ENCODE measurements around the gene TAF7.
"Not testable (repeated sequence)": the region's sequence is repeated elsewhere in the genome, so short reads cannot be mapped to it uniquely, and the experiment has no call there.

The TAF7 gene, protein sequence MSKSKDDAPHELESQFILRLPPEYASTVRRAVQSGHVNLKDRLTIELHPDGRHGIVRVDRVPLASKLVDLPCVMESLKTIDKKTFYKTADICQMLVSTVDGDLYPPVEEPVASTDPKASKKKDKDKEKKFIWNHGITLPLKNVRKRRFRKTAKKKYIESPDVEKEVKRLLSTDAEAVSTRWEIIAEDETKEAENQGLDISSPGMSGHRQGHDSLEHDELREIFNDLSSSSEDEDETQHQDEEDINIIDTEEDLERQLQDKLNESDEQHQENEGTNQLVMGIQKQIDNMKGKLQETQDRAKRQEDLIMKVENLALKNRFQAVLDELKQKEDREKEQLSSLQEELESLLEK

DNA sequence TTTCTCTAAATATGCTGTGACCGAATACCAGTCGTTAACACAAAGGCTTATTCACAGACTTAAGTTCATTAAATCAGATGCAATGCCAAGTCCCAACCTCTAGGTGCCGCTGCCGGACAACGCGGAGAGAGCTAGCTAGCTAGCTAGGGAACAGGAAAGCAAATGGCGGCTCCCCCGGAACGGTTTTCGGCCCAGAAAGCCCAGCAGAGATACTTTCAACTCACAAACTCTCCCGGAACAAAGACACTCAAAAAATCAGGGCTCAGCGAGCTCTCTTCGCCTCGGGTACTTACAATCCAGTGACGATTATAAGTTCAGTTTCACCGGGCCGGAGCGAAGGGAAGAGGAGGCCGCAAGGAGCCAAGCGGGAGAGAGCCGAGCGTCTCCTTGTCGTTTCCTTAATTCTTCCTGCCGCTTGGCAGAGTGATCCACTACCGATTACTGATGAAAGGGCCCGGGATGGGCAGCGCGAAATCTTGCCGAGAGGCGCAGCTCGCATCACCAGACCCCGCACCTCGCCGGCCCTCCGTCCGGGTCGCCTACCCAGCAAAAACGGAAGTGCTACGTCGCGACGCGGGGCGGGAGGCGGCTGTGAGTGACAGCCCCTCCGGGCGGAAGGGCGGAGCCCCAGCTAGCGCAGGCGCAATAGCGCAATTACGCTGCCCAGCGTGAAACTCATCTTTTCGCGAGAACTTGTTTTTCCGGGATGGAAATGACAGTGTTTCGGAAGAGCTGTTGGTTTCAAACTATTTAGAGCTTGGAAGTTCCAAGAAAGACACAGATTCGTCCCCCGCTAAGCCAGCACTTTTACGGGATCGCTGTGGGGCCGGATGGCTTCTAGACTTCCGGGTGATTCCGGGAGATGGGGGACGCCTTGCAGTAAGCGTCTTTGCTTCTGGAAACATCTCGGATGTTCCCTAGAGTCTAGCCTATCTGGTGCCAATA lies at the start of gene TAF7:
Gene TAF7, minus strand, starts transcription at position 560 of the 945 bp plus-strand sequence. CDS start 740 bp downstream, outside the sequence.
- peak; percentile 94 for DNase-seq (ENCODE audit: low spot score)

DNA sequence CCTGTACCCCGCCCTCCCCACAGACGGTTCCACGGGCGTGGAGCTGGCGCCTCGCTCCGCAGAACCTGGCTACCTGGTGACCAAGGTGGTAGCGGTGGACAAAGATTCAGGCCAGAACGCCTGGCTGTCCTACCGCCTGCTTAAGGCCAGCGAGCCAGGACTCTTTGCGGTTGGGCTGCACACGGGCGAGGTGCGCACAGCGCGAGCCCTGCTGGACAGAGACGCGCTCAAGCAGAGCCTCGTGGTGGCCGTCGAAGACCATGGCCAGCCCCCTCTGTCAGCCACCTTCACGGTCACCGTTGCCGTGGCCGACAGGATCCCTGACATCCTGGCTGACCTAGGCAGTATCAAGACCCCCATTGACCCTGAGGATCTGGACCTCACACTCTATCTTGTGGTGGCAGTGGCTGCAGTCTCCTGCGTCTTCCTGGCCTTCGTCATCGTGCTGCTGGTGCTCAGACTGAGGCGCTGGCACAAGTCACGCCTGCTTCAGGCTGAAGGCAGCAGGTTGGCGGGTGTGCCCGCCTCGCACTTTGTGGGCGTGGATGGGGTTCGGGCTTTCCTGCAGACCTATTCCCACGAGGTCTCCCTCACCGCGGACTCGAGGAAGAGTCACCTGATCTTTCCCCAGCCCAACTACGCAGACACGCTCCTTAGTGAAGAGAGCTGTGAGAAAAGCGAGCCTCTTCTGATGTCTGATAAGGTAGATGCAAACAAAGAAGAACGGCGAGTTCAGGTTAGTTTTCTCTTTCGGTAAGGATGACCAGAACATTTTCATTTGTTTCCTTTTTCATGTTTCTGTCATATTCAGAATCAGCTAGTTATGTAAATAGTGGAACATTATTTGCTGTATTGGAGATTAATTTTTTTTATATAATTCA lies 45.7 kb upstream of the TAF7 start:
- DNase-seq (ENCODE audit: low spot score), result no peak

DNA sequence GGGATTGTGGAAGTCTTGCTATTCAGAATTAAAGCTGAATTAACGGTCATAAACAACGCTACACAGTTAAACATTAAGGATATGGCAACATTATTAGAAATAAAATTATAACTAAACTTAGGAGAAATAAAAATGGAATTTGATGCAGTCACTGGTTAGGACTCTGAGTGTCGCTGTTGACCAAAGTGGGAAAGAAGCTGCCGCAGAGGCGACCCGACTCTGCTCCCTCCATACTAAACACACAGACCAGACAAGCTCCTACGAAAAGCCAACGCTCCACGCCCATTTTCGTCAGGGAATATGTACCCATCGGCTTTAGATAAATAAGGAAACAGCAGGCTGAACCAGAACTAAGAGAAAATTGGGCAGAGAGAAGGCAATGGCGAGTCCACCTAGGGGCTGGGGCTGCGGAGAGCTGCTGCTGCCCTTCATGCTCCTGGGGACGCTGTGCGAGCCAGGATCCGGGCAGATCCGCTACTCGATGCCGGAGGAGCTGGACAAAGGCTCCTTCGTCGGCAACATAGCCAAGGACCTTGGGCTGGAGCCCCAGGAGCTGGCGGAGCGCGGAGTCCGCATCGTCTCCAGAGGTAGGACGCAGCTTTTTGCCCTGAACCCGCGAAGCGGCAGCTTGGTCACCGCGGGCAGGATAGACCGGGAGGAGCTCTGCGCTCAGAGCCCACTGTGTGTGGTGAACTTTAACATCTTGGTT lies 43.5 kb upstream of the TAF7 start, which contains the start of gene PCDHGA5:
Gene PCDHGA5, plus strand, starts transcription at position 211 of the 709 bp plus-strand sequence. Its CDS starts 169 bp downstream, at position 380.
- no peak for DNase-seq (ENCODE audit: low spot score)

DNA sequence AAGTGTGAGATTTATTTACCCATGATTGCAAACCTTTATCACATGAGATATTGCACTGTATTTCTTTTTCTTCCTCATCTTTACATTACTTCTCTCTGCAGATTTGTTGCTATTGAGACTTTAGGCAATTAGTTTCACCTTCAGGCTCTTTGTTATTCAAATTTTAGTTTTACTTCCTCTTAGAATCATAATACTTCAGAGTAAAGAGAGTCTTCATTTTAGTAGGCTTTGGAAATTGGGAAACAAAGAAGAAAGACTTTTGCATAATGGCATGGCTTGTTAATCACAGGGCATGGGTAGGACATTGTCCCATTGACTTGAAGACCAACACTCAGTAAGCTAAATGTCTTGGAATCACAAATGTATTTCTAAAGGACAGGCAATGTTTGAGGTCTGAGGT lies 42.1 kb upstream of the TAF7 start:
- no peak for DNase-seq (ENCODE audit: low spot score)

DNA sequence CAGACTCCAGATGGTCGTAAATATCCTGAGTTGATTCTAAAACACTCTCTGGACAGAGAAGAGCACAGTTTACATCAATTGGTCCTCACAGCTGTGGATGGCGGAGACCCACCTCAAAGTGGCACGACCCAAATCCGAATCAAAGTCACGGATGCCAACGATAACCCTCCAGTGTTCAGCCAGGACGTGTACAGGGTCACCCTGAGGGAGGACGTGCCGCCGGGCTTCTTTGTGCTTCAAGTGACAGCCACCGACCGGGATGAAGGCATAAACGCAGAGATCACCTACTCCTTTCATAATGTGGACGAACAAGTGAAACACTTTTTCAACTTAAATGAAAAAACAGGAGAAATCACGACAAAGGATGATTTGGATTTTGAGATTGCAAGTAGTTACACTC lies 40.1 kb upstream of the TAF7 start:
- DNase-seq (ENCODE audit: low spot score), result no peak

DNA sequence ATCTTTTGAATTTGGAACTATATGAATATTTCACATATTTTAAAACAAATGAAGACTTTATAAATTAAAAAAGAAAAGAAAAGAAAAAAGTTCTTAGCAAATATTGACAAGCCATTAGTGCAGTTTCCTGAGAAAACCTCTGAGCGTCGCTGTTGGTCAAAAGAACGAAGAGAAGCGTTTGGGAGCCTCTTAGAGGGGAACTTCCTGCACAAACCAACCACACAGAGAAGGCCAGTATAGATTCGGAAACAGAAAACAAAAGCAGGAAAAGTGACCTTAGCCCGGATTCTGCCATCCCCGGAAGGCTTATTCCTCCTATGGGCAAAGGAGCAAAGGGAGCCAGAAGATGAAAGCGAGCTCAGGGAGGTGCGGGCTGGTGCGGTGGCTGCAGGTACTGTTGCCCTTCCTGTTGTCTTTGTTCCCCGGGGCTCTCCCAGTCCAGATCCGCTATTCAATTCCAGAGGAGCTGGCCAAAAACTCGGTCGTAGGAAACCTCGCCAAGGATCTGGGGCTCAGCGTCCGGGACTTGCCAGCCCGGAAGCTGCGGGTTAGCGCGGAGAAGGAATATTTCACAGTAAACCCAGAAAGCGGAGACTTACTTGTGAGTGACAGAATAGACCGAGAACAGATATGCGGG lies 39.3 kb upstream of the TAF7 start, which contains the start of gene PCDHGB2:
Gene PCDHGB2, plus strand, starts transcription at position 205 of the 637 bp plus-strand sequence. Its CDS starts 142 bp downstream, at position 347.
- DNase-seq (ENCODE audit: low spot score), result no peak

DNA sequence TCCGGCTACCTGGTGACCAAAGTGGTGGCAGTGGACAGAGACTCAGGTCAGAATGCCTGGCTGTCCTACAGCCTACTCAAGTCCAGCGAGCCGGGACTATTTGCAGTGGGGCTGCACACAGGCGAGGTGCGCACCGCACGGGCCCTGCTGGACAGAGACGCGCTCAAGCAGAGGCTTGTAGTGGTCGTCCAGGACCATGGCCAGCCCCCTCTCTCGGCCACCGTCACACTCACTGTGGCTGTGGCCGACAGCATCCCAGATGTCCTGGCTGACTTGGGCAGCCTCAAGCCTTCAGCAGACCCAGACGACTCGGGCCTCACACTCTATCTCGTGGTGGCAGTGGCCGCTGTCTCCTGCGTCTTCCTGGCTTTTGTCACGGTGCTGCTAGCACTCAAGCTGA lies 36.4 kb upstream of the TAF7 start:
- no peak for DNase-seq (ENCODE audit: low spot score)

DNA sequence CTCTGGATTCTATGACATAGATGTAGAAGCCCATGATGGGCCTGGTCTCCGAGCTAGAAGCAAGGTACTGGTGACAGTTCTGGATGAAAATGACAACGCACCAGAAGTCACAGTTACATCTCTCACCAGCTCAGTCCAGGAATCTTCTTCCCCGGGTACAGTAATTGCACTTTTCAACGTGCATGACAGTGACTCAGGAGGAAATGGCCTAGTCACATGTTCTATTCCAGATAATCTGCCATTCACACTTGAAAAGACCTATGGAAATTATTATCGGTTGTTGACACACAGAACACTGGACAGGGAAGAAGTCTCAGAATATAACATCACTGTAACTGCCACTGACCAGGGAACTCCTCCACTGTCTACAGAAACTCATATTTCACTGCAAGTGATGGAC lies 35.5 kb upstream of the TAF7 start:
- no peak for DNase-seq (ENCODE audit: low spot score)

DNA sequence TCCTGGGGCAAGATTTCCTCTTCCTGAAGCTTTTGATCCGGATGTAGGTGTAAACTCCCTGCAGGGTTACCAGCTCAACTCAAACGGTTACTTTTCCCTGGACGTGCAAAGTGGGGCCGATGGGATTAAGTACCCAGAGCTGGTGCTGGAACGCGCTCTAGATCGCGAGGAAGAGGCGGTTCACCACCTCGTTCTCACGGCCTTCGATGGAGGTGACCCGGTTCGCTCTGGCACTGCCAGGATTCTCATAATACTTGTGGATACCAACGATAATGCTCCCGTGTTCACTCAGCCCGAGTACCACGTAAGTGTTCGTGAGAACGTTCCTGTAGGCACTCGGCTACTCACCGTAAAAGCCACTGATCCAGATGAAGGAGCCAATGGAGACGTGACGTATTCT lies 35.1 kb upstream of the TAF7 start:
- DNase-seq (ENCODE audit: low spot score), result no peak

DNA sequence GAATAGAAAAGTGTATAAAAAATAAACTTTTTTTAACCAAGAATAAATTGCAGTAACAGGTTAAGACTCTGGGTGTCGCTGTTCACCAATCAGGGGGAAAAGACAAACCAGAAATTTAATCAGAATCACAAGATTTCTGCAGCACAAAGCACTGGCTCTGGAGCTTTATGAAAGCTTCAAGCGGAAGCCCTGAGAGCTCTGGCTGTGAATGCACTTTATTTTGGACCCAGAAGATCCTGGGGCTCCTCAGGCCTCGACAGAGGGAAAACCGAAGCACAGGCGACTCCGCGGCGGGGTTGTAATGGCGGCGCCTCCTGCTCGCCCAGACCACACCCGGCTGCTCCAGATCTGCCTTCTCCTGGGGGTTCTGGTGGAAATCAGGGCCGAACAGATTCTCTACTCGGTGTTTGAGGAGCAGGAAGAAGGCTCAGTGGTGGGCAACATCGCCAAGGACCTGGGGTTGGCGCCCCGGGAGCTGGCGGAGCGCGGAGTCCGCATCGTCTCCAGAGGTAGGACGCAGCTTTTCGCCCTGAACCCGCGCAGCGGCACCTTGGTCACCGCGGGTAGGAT lies 34.4 kb upstream of the TAF7 start, which contains the start of gene PCDHGA4:
Gene PCDHGA4, plus strand, starts transcription at position 122 of the 570 bp plus-strand sequence. Its CDS starts 87 bp downstream, at position 209.
- DNase-seq (ENCODE audit: low spot score), result no peak

DNA sequence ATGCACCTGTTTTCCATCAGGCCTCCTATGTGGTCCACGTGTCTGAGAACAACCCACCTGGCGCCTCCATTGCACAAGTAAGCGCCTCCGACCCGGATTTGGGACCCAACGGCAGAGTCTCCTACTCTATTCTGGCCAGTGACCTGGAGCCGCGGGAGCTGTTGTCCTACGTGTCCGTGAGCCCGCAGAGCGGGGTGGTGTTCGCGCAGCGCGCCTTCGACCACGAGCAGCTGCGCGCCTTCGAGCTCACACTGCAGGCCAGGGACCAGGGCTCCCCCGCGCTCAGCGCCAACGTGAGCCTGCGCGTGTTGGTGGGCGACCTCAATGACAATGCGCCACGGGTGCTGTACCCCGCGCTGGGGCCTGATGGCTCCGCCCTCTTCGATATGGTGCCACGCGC lies 31.0 kb upstream of the TAF7 start:
- DNase-seq (ENCODE audit: low spot score), result no peak

DNA sequence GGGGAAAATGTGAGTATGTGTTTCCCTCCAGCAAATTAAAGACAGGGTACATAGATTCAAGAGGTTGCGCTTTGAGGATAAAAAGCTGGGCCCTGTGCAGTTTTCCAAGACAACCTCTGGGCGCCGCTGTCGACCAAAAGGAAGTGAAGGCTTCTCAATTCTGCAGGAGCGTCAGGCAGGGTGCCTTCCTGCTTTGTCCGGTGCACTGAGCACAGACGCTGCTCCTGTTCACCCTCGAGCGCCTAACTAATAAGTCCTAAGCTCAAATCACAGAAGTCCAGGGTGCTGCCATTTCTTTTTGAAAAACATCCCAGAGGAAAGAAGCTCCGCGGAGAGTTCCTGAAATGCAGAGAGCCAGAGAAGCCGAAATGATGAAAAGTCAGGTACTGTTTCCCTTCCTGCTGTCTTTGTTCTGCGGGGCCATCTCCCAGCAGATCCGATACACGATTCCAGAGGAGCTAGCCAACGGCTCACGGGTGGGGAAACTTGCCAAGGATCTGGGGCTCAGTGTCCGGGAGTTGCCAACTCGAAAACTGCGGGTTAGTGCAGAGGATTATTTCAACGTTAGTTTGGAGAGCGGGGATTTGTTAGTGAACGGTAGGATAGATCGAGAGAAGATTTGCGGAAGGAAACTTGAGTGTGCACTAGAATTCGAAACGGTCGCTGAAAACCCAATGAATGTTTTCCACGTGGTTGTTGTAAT lies 29.5 kb upstream of the TAF7 start, which contains the start of gene PCDHGB1:
Gene PCDHGB1, plus strand, starts transcription at position 183 of the 703 bp plus-strand sequence. Its CDS starts 162 bp downstream, at position 345.
- DNase-seq (ENCODE audit: low spot score), result peak; percentile 59

DNA sequence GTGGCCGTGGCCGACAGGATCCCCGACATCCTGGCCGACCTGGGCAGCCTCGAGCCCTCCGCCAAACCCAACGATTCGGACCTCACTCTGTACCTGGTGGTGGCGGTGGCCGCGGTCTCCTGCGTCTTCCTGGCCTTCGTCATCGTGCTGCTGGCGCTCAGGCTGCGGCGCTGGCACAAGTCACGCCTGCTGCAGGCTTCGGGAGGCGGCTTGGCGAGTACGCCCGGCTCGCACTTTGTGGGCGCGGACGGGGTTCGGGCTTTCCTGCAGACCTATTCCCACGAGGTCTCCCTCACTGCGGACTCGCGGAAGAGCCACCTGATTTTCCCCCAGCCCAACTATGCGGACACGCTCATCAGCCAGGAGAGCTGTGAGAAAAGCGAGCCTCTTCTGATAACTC lies 25.4 kb upstream of the TAF7 start:
- not testable (repeated sequence) for DNase-seq (ENCODE audit: low spot score)

DNA sequence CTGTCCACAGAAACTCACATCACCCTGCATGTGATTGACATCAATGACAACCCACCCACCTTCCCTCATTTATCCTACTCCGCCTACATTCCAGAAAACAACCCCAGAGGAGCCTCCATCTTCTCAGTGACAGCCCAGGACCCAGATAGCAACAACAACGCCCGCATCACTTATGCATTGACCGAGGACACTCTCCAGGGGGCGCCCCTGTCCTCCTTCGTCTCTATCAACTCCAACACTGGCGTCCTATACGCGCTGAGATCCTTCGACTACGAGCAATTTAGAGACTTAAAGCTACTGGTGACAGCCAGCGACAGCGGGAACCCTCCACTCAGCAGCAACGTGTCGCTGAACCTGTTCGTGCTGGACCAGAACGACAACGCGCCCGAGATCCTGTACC lies 24.7 kb upstream of the TAF7 start:
- DNase-seq (ENCODE audit: low spot score), result no peak

DNA sequence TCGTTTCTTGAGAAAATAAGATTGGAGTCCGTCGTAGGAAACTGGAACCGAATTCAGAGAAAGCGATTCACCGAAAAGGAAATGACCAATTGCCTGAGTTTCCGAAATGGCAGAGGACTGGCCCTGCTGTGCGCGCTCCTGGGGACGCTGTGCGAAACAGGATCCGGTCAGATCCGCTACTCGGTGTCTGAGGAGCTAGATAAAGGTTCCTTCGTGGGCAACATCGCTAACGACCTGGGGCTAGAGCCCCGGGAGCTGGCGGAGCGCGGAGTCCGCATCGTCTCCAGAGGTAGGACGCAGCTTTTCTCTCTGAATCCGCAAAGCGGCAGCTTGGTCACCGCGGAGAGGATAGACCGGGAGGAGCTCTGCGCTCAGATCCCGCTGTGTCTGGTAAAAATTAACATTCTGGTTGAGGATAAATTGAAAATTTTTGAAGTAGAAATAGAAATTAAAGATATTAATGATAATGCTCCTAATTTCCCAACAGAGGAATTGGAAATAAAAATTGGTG lies 23.4 kb upstream of the TAF7 start:
- no peak for DNase-seq (ENCODE audit: low spot score)

DNA sequence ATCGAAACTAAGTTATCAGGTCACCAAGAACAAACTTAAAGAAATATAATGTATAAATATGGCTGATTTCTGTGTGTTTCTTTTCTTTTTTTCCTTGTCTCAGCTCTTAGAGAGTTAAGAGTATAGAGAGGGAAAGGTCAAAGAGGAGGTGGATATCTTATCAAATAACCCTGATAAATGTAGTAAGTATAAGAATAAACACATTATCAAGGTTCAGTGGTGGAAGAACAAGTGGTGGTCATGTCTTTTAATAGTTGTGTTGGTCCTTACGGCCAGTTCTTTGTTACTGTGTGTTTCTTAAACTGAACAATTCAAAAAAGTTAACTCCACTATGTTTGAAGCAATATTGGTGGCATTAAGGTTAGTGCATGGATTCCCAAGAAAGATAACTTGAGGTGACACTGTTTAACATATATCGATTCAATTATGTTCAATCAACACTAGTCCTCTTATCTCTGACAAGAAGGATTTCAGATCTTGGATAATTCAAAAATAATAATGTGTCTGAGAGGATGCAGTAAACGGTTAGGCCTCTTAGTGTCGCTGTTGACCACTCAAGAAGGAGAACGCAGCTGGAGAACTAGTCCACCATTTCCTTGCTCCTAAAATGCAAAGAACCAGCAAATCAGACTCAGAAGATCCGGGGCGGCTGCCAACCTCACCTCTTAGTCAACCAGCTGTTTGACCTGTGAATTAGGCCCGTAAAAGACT lies 22.8 kb upstream of the TAF7 start, which contains the start of gene PCDHGA3:
Gene PCDHGA3, plus strand, starts transcription at position 588 of the 711 bp plus-strand sequence. CDS start 205 bp downstream, outside the sequence.
- no peak for DNase-seq (ENCODE audit: low spot score)

DNA sequence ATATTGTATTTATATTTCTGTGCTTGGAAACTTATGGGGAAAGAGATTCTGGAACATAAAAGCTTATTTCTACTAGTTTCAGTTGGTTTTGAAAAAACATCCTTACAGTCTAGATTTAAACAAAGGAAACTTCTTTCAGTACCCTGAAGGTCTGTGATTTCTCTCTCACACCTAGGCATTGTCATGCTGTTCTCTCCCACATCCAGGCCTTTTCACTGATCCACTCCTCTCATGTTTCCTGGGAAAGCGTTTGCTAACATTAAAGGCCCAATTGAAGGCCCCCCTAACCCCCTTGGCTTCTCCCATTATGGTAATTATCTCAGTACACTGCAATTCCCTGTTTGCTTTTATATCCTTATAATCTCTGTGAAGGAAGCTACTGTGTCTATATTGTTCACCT lies 22.2 kb upstream of the TAF7 start:
- no peak for DNase-seq (ENCODE audit: low spot score)

DNA sequence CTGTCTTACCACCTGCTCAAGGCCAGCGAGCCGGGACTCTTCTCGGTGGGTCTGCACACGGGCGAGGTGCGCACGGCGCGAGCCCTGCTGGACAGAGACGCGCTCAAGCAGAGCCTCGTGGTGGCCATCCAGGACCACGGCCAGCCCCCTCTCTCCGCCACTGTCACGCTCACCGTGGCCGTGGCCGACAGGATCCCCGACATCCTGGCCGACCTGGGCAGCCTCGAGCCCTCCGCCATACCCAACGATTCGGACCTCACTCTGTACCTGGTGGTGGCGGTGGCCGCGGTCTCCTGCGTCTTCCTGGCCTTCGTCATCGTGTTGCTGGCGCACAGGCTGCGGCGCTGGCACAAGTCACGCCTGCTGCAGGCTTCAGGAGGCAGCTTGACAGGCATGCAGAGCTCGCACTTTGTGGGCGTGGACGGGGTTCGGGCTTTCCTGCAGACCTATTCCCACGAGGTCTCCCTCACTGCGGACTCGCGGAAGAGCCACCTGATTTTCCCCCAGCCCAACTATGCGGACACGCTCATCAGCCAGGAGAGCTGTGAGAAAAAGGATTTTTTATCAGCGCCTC lies 20.3 kb upstream of the TAF7 start:
- DNase-seq (ENCODE audit: low spot score), result not testable (repeated sequence)
